HepG2 (cell line): ENCODE data around the gene ZFYVE28. TPM values are rescaled to one million over a fixed set of nuclear protein-coding genes. Genes with fewer than 3 reads are reported as not detected.
A peak's percentile ranks its signal among the peaks of the same experiment; 100 is the strongest.

Experiments used
- CCAR2 ChIP-seq: fragments of 200-400 bp; formaldehyde crosslinking; optimal IDR thresholded peaks from 2 replicates; pipeline ENCODE3; 2018; ENCODE audit warnings: low read depth, mild to moderate bottlenecking, low read length, moderate library complexity
- FOXP1 ChIP-seq, 2 experiments: fragments of 450-650 bp in 1 of 2; IDR thresholded peaks; 2 replicates each; pipeline ENCODE4 v1.6.1; 2017 to 2018; ENCODE audit warnings: antibody characterized with exemption in 1 of 2
- MED13 ChIP-seq: sonication (generic); formaldehyde crosslinking; IDR thresholded peaks from 2 replicates; pipeline ENCODE4 v1.5.0; 2020; ENCODE audit warnings: missing genetic modification reagents
- MIXL1 ChIP-seq: IDR thresholded peaks from 2 replicates; pipeline ENCODE4 v1.6.1; 2016
- PRPF4 ChIP-seq: fragments of 200-400 bp; formaldehyde crosslinking; IDR thresholded peaks from 2 replicates; pipeline ENCODE4 v1.6.1; 2016; ENCODE audit warnings: low read length, low read depth; ENCODE audit not compliant: poor library complexity, severe bottlenecking
- TAF1 ChIP-seq: sonication (generic); formaldehyde crosslinking; IDR thresholded peaks from 2 replicates; pipeline ENCODE4 v1.4.0; 2020; ENCODE audit warnings: missing genetic modification reagents
- TOPORS ChIP-seq: sonication (generic); formaldehyde crosslinking; IDR thresholded peaks from 2 replicates; pipeline ENCODE4 v1.8.0; 2023; ENCODE audit warnings: mild to moderate bottlenecking, missing genetic modification reagents
- XBP1 ChIP-seq: sonication (generic); formaldehyde crosslinking; IDR thresholded peaks from 2 replicates; pipeline ENCODE4 v1.5.0; 2020; ENCODE audit warnings: missing genetic modification reagents
- ZNF225 ChIP-seq: sonication (generic); formaldehyde crosslinking; IDR thresholded peaks from 2 replicates; pipeline ENCODE4 v1.4.0; 2020; ENCODE audit warnings: mild to moderate bottlenecking, missing genetic modification reagents
- ZNF749 ChIP-seq: sonication (generic); formaldehyde crosslinking; IDR thresholded peaks from 2 replicates; pipeline ENCODE4 v1.8.0; 2022; ENCODE audit warnings: mild to moderate bottlenecking, missing genetic modification reagents, moderate library complexity, borderline replicate concordance
- ZNF782 ChIP-seq: sonication (generic); formaldehyde crosslinking; IDR thresholded peaks from 2 replicates; pipeline ENCODE4 v1.4.0; 2020; ENCODE audit warnings: missing genetic modification reagents, mild to moderate bottlenecking, borderline replicate concordance
- polyA plus RNA-seq, 8 experiments: library from polyadenylated mRNA; depleted of rRNA in 3 of 8; stranded (reverse) in 7 of 8; unstranded in 1 of 8; fragments of >200 nt; fragmentation: Illumina TruSeq in 4 of 8; extraction: Trizol in 4 of 8; gene quantifications; 2 replicates each; pipeline versions ENCODE4 v1.2.1 to v1.2.3, GENCODE V29; 2011 to 2016; ENCODE audit warnings: low read depth in 4 of 8, missing spikeins in 1 of 8, mixed read lengths in 1 of 8; ENCODE audit not compliant: insufficient read depth in 1 of 8
- total RNA-seq, 5 experiments: library from RNA; depleted of rRNA; stranded (reverse); fragments of >200 nt; fragmentation: Illumina TruSeq; extraction: Trizol; gene quantifications; 2 replicates each; pipeline ENCODE4 v1.2.3, GENCODE V29; 2016; ENCODE audit warnings: low read depth in 1 of 5
- TF ChIP-seq, protein P1 (sequence below): sonication (generic); formaldehyde crosslinking; IDR thresholded peaks from 2 replicates; pipeline ENCODE4 v1.5.1; 2020; ENCODE audit warnings: missing genetic modification reagents, mild to moderate bottlenecking, borderline replicate concordance
- TF ChIP-seq, protein P2 (sequence below): sonication (generic); formaldehyde crosslinking; IDR thresholded peaks from 2 replicates; pipeline ENCODE4 v1.4.0; 2020; ENCODE audit warnings: missing genetic modification reagents, borderline replicate concordance
- TF ChIP-seq, protein P3 (sequence below): IDR thresholded peaks from 2 replicates; pipeline ENCODE4 v1.6.1; 2016; ENCODE audit warnings: control low read depth
- TF ChIP-seq, protein P4 (sequence below): sonication (generic); formaldehyde crosslinking; IDR thresholded peaks from 2 replicates; pipeline ENCODE4 v1.5.0; 2020; ENCODE audit warnings: missing genetic modification reagents
- TF ChIP-seq, protein P5 (sequence below): sonication (generic); formaldehyde crosslinking; IDR thresholded peaks from 2 replicates; pipeline ENCODE4 v1.4.0; 2020; ENCODE audit warnings: missing genetic modification reagents

Gene ZFYVE28
- total and polyA plus RNA-seq, 2 of the 13 experiments (the other 11 are each of a cell fraction or from before 2014, with no cell fraction given), result 0.12 to 0.22 TPM

DNA sequence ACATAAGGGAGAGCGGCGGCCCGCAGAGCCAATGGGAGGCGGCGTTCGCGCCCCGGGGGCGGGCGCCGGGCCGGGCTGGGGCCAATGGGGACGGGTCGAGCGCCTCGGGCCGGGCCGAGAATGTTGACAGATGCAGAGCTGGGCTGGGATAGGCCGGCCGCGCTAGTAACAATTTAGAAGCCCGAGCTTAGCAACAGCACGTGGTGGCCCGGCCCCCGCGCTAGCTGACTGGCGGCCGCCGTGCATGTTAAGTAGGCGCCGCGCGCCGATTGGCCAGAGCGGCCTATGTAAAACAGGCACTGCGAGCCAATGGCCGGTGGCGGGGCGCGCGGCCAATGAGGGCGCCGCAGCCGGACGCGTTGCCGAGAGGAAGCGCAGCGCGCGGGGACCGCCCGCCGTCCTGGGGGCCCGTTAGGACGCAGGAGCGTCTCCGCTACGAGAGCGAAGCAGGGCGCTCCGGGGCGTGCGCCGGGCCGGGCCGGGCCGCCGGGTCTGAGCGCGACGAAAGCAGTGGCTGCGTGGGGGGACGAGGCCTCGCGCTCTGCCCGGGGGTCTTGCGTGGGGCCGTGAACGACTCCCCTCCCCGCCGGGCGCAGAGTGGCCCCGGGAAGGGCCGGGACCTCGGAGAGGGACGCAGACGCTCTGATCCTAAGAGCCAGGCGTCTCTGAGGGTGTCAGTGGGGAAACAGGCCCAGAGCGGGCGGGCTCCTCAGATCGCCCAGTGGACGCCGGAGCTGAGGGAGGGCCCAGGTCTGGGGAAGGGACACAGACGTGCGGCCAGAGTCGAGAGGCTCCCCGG, 156.1 kb downstream of the ZFYVE28 start (continued):
- TF ChIP-seq, protein P1, sequence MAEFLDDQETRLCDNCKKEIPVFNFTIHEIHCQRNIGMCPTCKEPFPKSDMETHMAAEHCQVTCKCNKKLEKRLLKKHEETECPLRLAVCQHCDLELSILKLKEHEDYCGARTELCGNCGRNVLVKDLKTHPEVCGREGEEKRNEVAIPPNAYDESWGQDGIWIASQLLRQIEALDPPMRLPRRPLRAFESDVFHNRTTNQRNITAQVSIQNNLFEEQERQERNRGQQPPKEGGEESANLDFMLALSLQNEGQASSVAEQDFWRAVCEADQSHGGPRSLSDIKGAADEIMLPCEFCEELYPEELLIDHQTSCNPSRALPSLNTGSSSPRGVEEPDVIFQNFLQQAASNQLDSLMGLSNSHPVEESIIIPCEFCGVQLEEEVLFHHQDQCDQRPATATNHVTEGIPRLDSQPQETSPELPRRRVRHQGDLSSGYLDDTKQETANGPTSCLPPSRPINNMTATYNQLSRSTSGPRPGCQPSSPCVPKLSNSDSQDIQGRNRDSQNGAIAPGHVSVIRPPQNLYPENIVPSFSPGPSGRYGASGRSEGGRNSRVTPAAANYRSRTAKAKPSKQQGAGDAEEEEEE (CRISPR knock-in tag), result no peak
- TF ChIP-seq ZNF782 (CRISPR knock-in tag) (peak; percentile 73; the same call in 1 of the 2 replicates), ZNF749 (CRISPR knock-in tag) (peak; percentile 92), MED13 (CRISPR knock-in tag) (no peak; the same call in 1 of the 2 replicates), CCAR2 (no peak), ZNF225 (CRISPR knock-in tag) (peak; percentile 53; the same call in 1 of the 2 replicates), TAF1 (CRISPR knock-in tag) (peak; percentile 68; the same call in 1 of the 2 replicates), XBP1 (no peak), PRPF4 (no peak), TOPORS (no peak), FOXP1 (IDR thresholded peaks at IDR 0.05) (no peak), FOXP1 (CRISPR knock-in tag; IDR thresholded peaks at IDR 0.05) (no peak), MIXL1 (CRISPR knock-in tag) (no peak)
- TF ChIP-seq, protein P2, sequence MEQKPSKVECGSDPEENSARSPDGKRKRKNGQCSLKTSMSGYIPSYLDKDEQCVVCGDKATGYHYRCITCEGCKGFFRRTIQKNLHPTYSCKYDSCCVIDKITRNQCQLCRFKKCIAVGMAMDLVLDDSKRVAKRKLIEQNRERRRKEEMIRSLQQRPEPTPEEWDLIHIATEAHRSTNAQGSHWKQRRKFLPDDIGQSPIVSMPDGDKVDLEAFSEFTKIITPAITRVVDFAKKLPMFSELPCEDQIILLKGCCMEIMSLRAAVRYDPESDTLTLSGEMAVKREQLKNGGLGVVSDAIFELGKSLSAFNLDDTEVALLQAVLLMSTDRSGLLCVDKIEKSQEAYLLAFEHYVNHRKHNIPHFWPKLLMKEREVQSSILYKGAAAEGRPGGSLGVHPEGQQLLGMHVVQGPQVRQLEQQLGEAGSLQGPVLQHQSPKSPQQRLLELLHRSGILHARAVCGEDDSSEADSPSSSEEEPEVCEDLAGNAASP (CRISPR knock-in tag), result peak; percentile 47; the same call in 1 of the 2 replicates
- TF ChIP-seq, protein P3, sequence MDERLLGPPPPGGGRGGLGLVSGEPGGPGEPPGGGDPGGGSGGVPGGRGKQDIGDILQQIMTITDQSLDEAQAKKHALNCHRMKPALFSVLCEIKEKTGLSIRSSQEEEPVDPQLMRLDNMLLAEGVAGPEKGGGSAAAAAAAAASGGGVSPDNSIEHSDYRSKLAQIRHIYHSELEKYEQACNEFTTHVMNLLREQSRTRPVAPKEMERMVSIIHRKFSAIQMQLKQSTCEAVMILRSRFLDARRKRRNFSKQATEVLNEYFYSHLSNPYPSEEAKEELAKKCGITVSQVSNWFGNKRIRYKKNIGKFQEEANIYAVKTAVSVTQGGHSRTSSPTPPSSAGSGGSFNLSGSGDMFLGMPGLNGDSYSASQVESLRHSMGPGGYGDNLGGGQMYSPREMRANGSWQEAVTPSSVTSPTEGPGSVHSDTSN, result peak; percentile 87
- TF ChIP-seq, protein P4, sequence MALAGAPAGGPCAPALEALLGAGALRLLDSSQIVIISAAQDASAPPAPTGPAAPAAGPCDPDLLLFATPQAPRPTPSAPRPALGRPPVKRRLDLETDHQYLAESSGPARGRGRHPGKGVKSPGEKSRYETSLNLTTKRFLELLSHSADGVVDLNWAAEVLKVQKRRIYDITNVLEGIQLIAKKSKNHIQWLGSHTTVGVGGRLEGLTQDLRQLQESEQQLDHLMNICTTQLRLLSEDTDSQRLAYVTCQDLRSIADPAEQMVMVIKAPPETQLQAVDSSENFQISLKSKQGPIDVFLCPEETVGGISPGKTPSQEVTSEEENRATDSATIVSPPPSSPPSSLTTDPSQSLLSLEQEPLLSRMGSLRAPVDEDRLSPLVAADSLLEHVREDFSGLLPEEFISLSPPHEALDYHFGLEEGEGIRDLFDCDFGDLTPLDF (CRISPR knock-in tag), result peak; percentile 62; the same call in 1 of the 2 replicates
- TF ChIP-seq, protein P5, sequence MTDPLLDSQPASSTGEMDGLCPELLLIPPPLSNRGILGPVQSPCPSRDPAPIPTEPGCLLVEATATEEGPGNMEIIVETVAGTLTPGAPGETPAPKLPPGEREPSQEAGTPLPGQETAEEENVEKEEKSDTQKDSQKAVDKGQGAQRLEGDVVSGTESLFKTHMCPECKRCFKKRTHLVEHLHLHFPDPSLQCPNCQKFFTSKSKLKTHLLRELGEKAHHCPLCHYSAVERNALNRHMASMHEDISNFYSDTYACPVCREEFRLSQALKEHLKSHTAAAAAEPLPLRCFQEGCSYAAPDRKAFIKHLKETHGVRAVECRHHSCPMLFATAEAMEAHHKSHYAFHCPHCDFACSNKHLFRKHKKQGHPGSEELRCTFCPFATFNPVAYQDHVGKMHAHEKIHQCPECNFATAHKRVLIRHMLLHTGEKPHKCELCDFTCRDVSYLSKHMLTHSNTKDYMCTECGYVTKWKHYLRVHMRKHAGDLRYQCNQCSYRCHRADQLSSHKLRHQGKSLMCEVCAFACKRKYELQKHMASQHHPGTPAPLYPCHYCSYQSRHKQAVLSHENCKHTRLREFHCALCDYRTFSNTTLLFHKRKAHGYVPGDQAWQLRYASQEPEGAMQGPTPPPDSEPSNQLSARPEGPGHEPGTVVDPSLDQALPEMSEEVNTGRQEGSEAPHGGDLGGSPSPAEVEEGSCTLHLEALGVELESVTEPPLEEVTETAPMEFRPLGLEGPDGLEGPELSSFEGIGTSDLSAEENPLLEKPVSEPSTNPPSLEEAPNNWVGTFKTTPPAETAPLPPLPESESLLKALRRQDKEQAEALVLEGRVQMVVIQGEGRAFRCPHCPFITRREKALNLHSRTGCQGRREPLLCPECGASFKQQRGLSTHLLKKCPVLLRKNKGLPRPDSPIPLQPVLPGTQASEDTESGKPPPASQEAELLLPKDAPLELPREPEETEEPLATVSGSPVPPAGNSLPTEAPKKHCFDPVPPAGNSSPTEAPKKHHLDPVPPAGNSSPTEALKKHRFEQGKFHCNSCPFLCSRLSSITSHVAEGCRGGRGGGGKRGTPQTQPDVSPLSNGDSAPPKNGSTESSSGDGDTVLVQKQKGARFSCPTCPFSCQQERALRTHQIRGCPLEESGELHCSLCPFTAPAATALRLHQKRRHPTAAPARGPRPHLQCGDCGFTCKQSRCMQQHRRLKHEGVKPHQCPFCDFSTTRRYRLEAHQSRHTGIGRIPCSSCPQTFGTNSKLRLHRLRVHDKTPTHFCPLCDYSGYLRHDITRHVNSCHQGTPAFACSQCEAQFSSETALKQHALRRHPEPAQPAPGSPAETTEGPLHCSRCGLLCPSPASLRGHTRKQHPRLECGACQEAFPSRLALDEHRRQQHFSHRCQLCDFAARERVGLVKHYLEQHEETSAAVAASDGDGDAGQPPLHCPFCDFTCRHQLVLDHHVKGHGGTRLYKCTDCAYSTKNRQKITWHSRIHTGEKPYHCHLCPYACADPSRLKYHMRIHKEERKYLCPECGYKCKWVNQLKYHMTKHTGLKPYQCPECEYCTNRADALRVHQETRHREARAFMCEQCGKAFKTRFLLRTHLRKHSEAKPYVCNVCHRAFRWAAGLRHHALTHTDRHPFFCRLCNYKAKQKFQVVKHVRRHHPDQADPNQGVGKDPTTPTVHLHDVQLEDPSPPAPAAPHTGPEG (CRISPR knock-in tag), result peak; percentile 96
